ENCODE data around the gene AFF2. TPM values are rescaled to one million over a fixed set of nuclear protein-coding genes. Genes with fewer than 3 reads are reported as not detected.

The AFF2 gene
- total RNA-seq, 4 donors from 2014 or later = 2.8 to 25.8 (median 8.6) TPM

DNA sequence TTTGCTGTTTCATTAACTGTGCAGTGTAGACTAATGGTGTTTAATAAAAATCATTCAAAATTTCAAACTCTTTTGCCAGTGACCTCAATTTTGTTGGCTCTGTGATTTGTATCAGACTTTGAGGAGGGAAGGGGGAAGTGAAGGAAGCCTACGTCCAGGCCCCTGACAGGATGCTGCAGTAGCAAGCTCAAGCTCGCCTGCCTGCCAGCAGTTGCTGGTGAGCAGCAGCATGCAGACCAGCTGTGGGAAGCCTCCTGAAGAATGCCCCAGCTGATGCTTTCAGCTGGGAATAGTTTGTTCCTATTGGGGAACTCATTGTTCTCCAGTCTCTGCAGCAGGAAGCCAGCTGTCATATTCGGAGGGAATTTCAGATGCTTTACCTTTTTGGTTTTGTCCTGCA is 495.2 kb downstream of the AFF2 start:
- no peak for TF ChIP-seq CTCF (IDR thresholded peaks at IDR 0.05; ENCODE audit: low read depth)

GRCh38 chrX:149002320-149002719 is 501.9 kb downstream of the AFF2 start:
- TF ChIP-seq CTCF (IDR thresholded peaks at IDR 0.05; ENCODE audit: low read depth) = no peak

GRCh38 chrX:149003863-149004660 is 503.6 kb downstream of the AFF2 start:
- TF ChIP-seq CTCF (IDR thresholded peaks at IDR 0.05; ENCODE audit: low read depth) = no peak

GRCh38 chrX:149004936-149005335 is 504.5 kb downstream of the AFF2 start:
- no peak for TF ChIP-seq CTCF (IDR thresholded peaks at IDR 0.05; ENCODE audit: low read depth)

DNA sequence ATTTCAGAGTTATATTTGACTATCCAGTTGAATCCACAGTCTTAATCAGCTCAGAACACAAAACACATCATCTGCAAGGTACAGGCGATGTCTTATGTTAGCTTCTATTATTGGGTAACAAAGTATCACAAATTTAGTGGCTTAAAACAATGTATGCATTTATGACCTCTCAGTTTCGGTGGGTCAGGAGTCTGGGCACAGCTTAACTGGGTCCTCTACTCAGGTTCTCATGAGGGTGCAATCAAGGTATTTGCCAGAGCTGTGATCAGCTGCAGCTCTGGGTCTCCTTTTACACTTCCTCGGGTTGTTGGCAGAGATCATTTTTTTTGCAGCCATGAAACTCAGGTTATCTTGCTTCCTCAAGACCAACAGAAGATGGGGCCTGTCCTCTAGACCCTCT is 505.8 kb downstream of the AFF2 start:
- no peak for TF ChIP-seq CTCF (IDR thresholded peaks at IDR 0.05; ENCODE audit: low read depth)

- no peak for TF ChIP-seq CTCF (IDR thresholded peaks at IDR 0.05; ENCODE audit: low read depth)
Measured at GRCh38 chrX:149007423-149007822, 507.0 kb downstream of the AFF2 start.

DNA sequence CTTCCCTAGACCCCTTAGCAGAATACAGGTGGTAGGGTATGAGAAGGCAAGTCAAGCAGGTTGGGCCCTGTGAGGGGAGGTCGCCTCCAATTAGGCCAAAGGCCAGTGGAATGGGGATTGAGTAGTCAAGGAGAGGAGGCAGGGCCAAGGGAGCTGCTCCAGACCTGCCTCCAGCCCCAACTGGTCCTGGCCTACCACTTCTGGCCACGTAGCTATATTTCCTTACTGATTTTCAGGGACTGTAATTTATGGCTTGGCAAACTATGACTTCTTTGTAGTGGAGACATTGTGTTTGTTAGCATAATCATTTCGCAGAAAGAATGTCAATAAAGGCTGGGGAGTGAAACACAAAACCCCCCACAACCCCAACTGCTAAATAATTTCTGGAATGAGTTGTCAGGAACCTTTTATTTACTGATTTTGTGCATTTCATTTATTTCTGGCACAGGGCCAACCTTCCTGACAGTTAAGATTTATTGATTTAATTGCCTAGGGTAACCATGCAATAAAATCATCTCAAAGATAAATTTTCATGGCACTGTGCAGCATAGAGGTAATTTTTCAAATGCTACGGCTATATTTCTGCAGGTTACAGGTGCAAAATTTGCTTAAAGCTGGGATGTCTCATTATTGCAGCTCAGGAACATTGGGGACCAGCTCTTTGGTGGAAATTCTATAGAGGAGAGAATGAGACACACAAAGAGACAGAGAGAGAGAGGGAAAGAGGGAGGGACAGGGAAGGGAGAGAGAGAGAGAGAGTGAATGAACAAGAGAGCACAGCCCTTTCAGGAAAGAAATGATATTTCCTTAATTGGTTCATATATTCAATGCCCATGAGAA is 509.8 kb downstream of the AFF2 start:
- no peak for TF ChIP-seq CTCF (IDR thresholded peaks at IDR 0.05; ENCODE audit: low read depth)
